Upper lobe of right lung (tissue), 1 donor: ENCODE data around the gene NKD2. TPM values are rescaled to one million over a fixed set of nuclear protein-coding genes. Genes with fewer than 3 reads are reported as not detected.
A peak's percentile ranks its signal among the peaks of the same experiment; 100 is the strongest.

ENCODE experiments used
- ATAC-seq: fragments of 200-7000 bp; cut with Tn5 transposase; one replicate; pipeline ENCODE4 v1.9.1; 2020; ENCODE audit warnings: mild to moderate bottlenecking, moderate library complexity
- DNase-seq: peaks from one replicate; pipeline ENCODE4 v3.0.0-alpha.2; 2020
- H3K27ac ChIP-seq: fragments of 200-600 bp; one replicate; pipeline ENCODE4 v1.8.0; 2022
- H3K27me3 ChIP-seq: fragments of 200-600 bp; one replicate; pipeline ENCODE4 v1.8.0; 2022; ENCODE audit warnings: mild to moderate bottlenecking
- H3K36me3 ChIP-seq: fragments of 200-600 bp; one replicate; pipeline ENCODE4 v1.8.0; 2022
- H3K4me1 ChIP-seq: fragments of 200-600 bp; one replicate; pipeline ENCODE4 v1.8.0; 2022
- H3K4me3 ChIP-seq: fragments of 200-600 bp; one replicate; pipeline ENCODE4 v1.8.0; 2022; ENCODE audit warnings: mild to moderate bottlenecking
- H3K9me3 ChIP-seq: fragments of 200-600 bp; one replicate; pipeline ENCODE4 v1.8.0; 2022
- intact Hi-C: fragments of 100-400 bp; cut with DNase I; formaldehyde crosslinking; loops from one replicate; pipeline ENCODE4 v1.11.0; 2022
- total RNA-seq: library from RNA; stranded (reverse); fragmentation: NEBNext Ultra II Directional; extraction: Animal tissue kit (Norgen Biotek cat#: 25700); gene quantifications from one replicate; pipeline ENCODE4 v1.2.1, GENCODE V29; 2021
- TF ChIP-seq, protein P1 (sequence below): fragments of 200-600 bp; IDR thresholded peaks from one replicate; pipeline ENCODE4 v1.8.0; 2022; ENCODE audit warnings: antibody characterized with exemption
- donor health status: DM: no; HTN: yes; CAD: no; lungs with severe emphysema.

NKD2 gene
- total RNA-seq, 1 donor from 2014 or later, result 64.4 TPM

DNA sequence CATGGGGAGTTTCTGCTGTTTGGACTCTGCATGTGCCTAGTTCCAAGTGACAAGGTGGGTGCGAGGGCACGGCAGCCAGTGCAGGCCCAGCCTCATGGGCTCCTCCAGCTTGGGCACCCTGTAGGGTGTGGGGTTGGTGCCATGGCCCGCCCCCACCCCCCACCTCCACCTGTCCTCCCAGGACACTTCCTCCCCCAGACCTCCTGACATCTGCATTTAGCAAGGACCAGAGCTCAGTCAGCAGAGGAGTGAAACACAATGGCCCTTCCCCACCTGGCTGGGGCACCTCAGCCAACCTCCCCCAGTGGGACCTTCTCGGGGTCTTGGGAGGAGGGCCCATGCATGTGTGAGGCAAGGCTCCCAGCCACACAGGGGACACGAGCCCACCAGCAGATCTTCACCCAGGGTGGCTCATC, 1.9 kb upstream of the NKD2 start:
- Histone ChIP-seq H3K36me3 (no peaks in the 10 kb centered on the region), H3K27me3 (peaks cover 35% of the 10 kb centered on the region), H3K4me3 (no peak overlapping the region), H3K27ac (no peak overlapping the region), H3K9me3 (no peaks in the 10 kb centered on the region), H3K4me1 (peaks cover 16% of the 10 kb centered on the region)
- TF ChIP-seq, protein P1, sequence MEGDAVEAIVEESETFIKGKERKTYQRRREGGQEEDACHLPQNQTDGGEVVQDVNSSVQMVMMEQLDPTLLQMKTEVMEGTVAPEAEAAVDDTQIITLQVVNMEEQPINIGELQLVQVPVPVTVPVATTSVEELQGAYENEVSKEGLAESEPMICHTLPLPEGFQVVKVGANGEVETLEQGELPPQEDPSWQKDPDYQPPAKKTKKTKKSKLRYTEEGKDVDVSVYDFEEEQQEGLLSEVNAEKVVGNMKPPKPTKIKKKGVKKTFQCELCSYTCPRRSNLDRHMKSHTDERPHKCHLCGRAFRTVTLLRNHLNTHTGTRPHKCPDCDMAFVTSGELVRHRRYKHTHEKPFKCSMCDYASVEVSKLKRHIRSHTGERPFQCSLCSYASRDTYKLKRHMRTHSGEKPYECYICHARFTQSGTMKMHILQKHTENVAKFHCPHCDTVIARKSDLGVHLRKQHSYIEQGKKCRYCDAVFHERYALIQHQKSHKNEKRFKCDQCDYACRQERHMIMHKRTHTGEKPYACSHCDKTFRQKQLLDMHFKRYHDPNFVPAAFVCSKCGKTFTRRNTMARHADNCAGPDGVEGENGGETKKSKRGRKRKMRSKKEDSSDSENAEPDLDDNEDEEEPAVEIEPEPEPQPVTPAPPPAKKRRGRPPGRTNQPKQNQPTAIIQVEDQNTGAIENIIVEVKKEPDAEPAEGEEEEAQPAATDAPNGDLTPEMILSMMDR, result no peak
- ATAC-seq (no peak), DNase-seq (peak; percentile 50)
- intact Hi-C loops, result loop anchor here (10.0 kb wide), 1 partner anchor 128 kb away; no protein-coding TSS in a partner anchor

DNA sequence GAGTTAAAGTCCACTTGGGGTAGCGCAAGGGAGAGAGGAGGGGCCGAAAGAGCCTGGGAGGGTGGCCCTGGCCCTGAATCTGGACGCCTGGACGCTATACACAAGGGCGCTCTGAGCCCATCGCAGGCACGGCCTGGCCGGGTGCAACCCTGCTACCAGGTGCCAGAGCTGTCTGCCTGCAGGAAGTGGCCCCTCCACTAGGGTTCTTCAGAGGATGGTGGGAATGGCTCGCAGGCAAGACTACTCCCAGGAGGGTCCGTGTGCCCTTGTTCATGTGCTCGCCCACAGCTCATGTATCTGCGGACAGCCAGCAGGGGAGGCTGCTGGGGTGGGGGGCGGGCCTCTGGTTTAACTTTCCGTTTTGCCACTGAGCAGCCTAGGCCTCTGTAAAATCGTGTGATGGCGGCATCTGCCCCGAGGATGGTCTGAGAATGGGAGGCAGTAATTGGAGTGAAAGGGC, 1.4 kb upstream of the NKD2 start:
- H3K27ac ChIP-seq, result no peak overlapping the region

DNA sequence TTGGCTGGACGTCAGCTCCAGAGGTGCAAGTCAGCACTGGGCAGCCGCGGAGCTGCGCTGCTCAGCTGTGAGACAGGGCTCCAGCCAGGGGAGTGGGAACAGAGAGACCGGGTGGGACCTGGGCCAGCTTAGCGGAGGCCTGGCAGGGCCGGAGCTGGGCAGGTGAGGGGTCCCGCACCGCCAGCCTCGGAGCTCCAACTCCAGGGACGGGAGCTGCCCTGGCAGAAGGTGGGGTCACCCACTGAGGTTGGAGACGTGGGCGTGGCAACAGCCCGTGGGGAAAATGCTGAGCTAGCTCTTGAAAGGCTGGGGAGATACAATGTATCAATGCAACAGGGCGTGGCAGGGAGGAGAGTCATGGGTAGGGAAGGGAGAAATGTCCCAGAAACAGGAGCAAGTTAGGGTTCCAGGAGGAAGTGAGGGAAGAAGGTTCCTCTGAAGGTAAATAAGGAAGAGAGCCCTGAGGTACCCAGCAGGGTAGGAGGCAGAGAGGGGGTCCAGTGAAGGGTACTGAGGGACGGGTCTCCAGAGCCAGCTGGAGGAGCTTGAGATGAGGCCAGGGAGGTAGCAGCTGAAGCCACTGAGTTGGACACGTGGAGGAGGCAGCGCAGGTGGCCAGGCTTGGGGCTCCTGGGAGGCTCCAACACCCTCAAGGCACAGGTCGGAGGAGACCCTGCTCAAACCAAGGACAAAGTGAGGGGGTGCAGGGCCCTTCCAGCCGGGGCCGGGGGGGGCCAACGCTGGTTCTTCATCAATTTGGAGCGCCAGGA, 736 bp upstream of the NKD2 start:
- peaks cover 16% of the 10 kb centered on the region for H3K4me1 ChIP-seq
- no peak overlapping the region for H3K27ac ChIP-seq
- H3K9me3 ChIP-seq, result no peaks in the 10 kb centered on the region
- H3K4me3 ChIP-seq, result peak overlapping the region; percentile 43
- DNase-seq (no peak), ATAC-seq (no peak)
- intact Hi-C loops, result loop anchor here (10.0 kb wide), 1 partner anchor 127 kb away; no protein-coding TSS in a partner anchor
- no peaks in the 10 kb centered on the region for H3K36me3 ChIP-seq
- TF ChIP-seq, protein P1, result no peak
- peaks cover 36% of the 10 kb centered on the region for H3K27me3 ChIP-seq

More for the DNA sequence above, 1.4 kb upstream of the NKD2 start:
- no peaks in the 10 kb centered on the region for H3K9me3 ChIP-seq
- TF ChIP-seq, protein P1, result no peak
- no peak overlapping the region for H3K4me3 ChIP-seq
- intact Hi-C loops, result loop anchor here (10.0 kb wide), 1 partner anchor 128 kb away; no protein-coding TSS in a partner anchor
- no peaks in the 10 kb centered on the region for H3K36me3 ChIP-seq
- H3K27me3 ChIP-seq, result peaks cover 36% of the 10 kb centered on the region
- ATAC-seq (no peak), DNase-seq (peak; percentile 64)
- H3K4me1 ChIP-seq, result peaks cover 16% of the 10 kb centered on the region

DNA sequence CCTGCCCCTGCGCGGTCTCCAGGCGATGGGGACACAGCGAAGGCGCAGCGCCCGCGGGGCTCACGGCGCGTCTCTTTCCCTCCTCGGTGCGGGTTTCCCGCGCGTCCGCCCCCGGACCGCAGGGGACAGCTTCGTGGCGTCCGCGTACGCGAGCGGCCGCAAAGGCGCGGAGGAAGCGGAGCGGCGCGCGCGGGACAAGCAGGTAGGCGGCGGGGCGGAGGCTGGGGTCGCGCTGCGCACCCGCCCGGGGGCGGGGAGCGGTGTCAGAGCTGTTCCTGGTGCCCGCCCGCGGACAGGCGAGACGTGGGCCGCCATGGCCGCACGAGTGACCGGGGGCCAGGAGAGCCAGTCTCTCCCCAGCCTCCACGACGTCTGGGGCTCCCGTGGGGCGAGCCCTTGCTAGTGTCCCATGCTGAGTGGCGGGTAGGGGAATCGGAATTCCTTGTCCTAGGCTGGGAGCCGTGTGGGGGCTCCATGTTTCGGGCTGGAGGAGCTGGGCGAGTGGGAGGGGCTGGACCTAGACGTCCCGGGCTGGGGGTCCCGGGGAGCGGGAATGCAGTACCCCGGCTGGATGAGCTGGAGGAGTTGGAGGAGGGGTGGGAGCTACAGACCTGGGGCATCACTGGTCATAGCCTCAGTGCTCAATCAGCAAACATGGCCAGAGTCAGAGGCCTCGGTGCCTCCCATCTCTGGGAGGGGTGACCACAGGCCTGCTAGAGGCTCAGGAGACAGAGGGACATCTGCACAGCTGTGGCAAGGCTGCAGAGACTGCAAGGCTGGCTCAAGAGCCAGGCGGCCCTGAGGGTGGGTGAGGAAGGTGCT, 968 bp downstream of the NKD2 start:
- ATAC-seq, result no peak
- Histone ChIP-seq H3K27me3 (peaks cover 36% of the 10 kb centered on the region), H3K4me3 (peak overlapping the region; percentile 43), H3K9me3 (no peaks in the 10 kb centered on the region), H3K27ac (peak overlapping the region; percentile 66), H3K4me1 (peaks cover 13% of the 10 kb centered on the region), H3K36me3 (no peaks in the 10 kb centered on the region)
- peak; percentile 48 for DNase-seq
- TF ChIP-seq, protein P1, result no peak
- intact Hi-C loops, result loop anchor here (10.0 kb wide), 1 partner anchor 125 kb away; no protein-coding TSS in a partner anchor

DNA sequence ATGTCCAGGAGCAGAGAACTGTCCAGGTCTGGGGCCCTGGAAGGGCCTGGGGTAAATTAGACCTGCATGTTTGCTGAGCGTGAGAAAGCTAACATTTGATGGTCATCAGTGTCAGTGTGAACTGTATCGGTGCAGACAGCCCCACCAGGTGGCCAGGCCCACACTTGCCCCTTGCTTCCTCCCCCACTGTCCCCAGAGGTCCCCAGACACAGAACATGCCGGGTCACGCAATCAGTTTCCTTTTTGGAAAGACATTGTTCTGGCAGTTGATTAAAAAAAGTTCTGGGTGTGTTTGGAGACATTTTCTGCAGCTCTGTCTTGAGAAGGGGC, 1.5 kb downstream of the NKD2 start:
- Histone ChIP-seq H3K27me3 (peaks cover 36% of the 10 kb centered on the region), H3K9me3 (no peaks in the 10 kb centered on the region), H3K4me1 (peaks cover 14% of the 10 kb centered on the region), H3K27ac (peak overlapping the region; percentile 66), H3K4me3 (peak overlapping the region; percentile 43), H3K36me3 (no peaks in the 10 kb centered on the region)
- ATAC-seq (no peak), DNase-seq (no peak)
- intact Hi-C loops, result no loop called here
- TF ChIP-seq, protein P1, result no peak
